ENCODE measurements around the gene MIX23. TPM values are rescaled to one million over a fixed set of nuclear protein-coding genes. Genes with fewer than 3 reads are reported as not detected.
A peak's percentile ranks its signal among the peaks of the same experiment; 100 is the strongest.

MIX23 gene
- total and polyA plus RNA-seq, 2 experiments from 2014 or later, result 60.7 to 79.8 TPM

DNA sequence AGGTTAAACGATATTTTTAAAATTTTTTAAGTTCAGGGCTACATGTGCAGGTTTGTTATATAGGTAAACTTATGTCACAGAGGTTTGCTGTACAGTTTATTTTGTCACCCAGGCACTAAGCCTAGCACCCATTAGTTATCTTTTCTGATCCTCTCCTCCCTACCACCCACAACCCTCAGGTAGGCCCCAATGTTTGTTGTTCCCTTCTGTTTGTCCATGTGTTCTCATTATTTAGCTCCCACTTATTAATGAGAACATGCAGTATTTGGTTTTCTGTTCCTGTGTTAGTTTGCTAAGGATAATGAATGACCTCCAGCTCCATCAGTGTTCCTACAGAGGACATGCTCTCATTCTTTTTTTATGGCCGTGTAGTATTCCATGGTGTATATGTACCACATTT lies 15.9 kb upstream of the MIX23 start:
- Histone ChIP-seq H3K9me3 (ENCODE audit: low read depth) (no peaks in the 10 kb centered on the region), H3K27ac (no peak overlapping the region), H3K4me1 (ENCODE audit: low read depth) (no peaks in the 10 kb centered on the region), H3K27me3 (no peaks in the 10 kb centered on the region), H3K36me3 (peaks cover 12% of the 10 kb centered on the region), H3K4me3 (no peak overlapping the region)
- no peak for TF ChIP-seq CTCF (IDR thresholded peaks at IDR 0.05; ENCODE audit: low read depth, low read length)
- no peak for DNase-seq (ENCODE audit: low read depth in 1 of 2, low spot score in 1 of 2)

DNA sequence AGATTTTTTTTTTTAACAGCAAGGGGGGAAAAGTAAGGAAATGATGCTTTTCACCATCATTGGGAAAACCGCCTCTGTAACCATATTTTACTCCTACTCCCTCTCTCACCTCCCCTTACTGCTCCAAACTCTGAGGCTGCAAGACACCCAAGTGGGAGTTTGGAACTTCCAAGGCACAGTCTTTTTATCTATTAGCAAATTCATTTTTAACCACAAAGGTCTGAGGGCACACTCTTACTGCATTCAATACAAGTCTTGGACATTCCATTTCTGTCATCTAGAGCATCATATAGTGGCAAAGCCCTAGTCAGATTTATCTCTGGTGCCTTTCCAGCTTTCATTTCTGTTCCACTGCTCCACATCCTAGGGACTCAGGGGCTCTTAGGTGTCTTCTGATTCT lies 14.2 kb upstream of the MIX23 start:
- Histone ChIP-seq H3K36me3 (no peaks in the 10 kb centered on the region), H3K27me3 (no peaks in the 10 kb centered on the region), H3K9me3 (ENCODE audit: low read depth) (no peaks in the 10 kb centered on the region), H3K27ac (no peak overlapping the region), H3K4me1 (ENCODE audit: low read depth) (no peaks in the 10 kb centered on the region), H3K4me3 (no peak overlapping the region)
- no peak for TF ChIP-seq CTCF (IDR thresholded peaks at IDR 0.05; ENCODE audit: low read depth, low read length)
- peak in 1 of 2 donors; percentile 57 for DNase-seq (ENCODE audit: low read depth in 1 of 2, low spot score in 1 of 2)

DNA sequence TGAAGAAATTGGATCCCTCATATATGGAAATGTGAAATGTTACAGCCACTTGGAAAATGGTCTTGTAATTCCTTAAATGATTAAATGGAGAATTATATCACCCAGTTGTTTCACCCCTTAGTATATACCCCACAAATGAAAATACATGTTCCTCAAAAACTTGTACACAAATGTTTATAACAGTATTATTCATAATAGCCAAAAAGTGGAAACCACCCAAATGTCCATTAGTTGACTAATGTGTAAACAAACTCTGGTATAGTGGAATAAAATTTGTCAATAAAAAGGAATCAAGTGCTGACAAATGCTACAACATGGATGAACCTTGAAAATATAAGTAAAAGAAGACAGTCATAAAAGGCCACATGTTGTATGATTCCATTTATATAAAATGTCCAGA lies 13.5 kb upstream of the MIX23 start:
- TF ChIP-seq CTCF (IDR thresholded peaks at IDR 0.05; ENCODE audit: low read depth, low read length), result no peak
- Histone ChIP-seq H3K27me3 (no peaks in the 10 kb centered on the region), H3K27ac (no peak overlapping the region), H3K36me3 (peaks cover 5% of the 10 kb centered on the region), H3K4me1 (ENCODE audit: low read depth) (no peaks in the 10 kb centered on the region), H3K9me3 (ENCODE audit: low read depth) (no peaks in the 10 kb centered on the region), H3K4me3 (no peak overlapping the region)
- no peak for DNase-seq (ENCODE audit: low read depth in 1 of 2, low spot score in 1 of 2)

- no peak overlapping the region for H3K27ac ChIP-seq
- no peak for TF ChIP-seq CTCF (IDR thresholded peaks at IDR 0.05; ENCODE audit: low read depth, low read length)
- peaks cover 5% of the 10 kb centered on the region for H3K36me3 ChIP-seq
- no peak overlapping the region for H3K4me3 ChIP-seq
- no peaks in the 10 kb centered on the region for H3K9me3 ChIP-seq (ENCODE audit: low read depth)
- no peaks in the 10 kb centered on the region for H3K27me3 ChIP-seq
- H3K4me1 ChIP-seq (ENCODE audit: low read depth), result no peaks in the 10 kb centered on the region
- no peak for DNase-seq (ENCODE audit: low read depth in 1 of 2, low spot score in 1 of 2)
Observed at GRCh38 chr3:122395582-122395981, 12.6 kb upstream of the MIX23 start.

GRCh38 chr3:122394173-122394572 lies 11.1 kb upstream of the MIX23 start:
- Histone ChIP-seq H3K27ac (peak overlapping the region; percentile 76), H3K27me3 (no peaks in the 10 kb centered on the region), H3K4me1 (ENCODE audit: low read depth) (no peaks in the 10 kb centered on the region), H3K9me3 (ENCODE audit: low read depth) (no peaks in the 10 kb centered on the region), H3K36me3 (peaks cover 5% of the 10 kb centered on the region), H3K4me3 (no peak overlapping the region)
- no peak for TF ChIP-seq CTCF (IDR thresholded peaks at IDR 0.05; ENCODE audit: low read depth, low read length)
- DNase-seq (ENCODE audit: low read depth in 1 of 2, low spot score in 1 of 2), result no peak
